ENCODE results near the gene MLST8.

MLST8 gene

GRCh38 chr16:2211923-2212347, 6.7 kb downstream of the MLST8 start:
- no peak overlapping the region for H3K27ac ChIP-seq (ENCODE audit: low read length)
- TF ChIP-seq CTCF (IDR thresholded peaks at IDR 0.05; ENCODE audit: borderline replicate concordance, extremely low read depth, low read length, poor library complexity, severe bottlenecking), result no peak
- TF ChIP-seq EZH2 (IDR thresholded peaks at IDR 0.05; ENCODE audit: borderline replicate concordance, low read depth, low read length, severe bottlenecking), result no peak
- peak overlapping the region; percentile 99; the same call in 1 of the 2 replicates for H3K4me2 ChIP-seq (ENCODE audit: insufficient read depth, low read length)
- no peak for DNase-seq
- peaks cover 55% of the 10 kb centered on the region for H3K79me2 ChIP-seq (ENCODE audit: insufficient read depth, low read length)
- H2AFZ ChIP-seq (ENCODE audit: low read depth, low read length), result no peak overlapping the region
- peaks cover 29% of the 10 kb centered on the region for H4K20me1 ChIP-seq (ENCODE audit: insufficient read depth, low read length)
- H3K27me3 ChIP-seq (ENCODE audit: insufficient read depth, low read length, poor library complexity), result no peaks in the 10 kb centered on the region
- ATAC-seq (ENCODE audit: insufficient read depth, low read depth), result no peak
- peaks cover 49% of the 10 kb centered on the region for H3K4me1 ChIP-seq (ENCODE audit: insufficient read depth, low read length)
- peak overlapping the region in 1 of 2 experiments; percentile 22; a peak in 1 of 4 replicates for H3K4me3 ChIP-seq (ENCODE audit: low read depth in 1 of 2, low read length in 2 of 2)
- H3K36me3 ChIP-seq (ENCODE audit: insufficient read depth, low read length), result peaks cover 67% of the 10 kb centered on the region
- peak overlapping the region; percentile 99; the same call in 1 of the 2 replicates for H3K9ac ChIP-seq (ENCODE audit: low read depth, low read length)
- H3K9me3 ChIP-seq (ENCODE audit: insufficient read depth, low read length, severe bottlenecking), result no peaks in the 10 kb centered on the region

- Histone ChIP-seq H3K27me3 (ENCODE audit: insufficient read depth, low read length, poor library complexity) (no peaks in the 10 kb centered on the region), H3K36me3 (ENCODE audit: insufficient read depth, low read length) (peaks cover 60% of the 10 kb centered on the region), H3K4me2 (ENCODE audit: insufficient read depth, low read length) (peak overlapping the region; percentile 99), H3K79me2 (ENCODE audit: insufficient read depth, low read length) (peaks cover 48% of the 10 kb centered on the region), H3K4me3 (ENCODE audit: low read depth in 1 of 2, low read length in 2 of 2) (peak overlapping the region; percentile 94 to 98; a peak in 3 of 4 replicates), H4K20me1 (ENCODE audit: insufficient read depth, low read length) (peaks cover 29% of the 10 kb centered on the region), H3K9me3 (ENCODE audit: insufficient read depth, low read length, severe bottlenecking) (no peaks in the 10 kb centered on the region), H3K27ac (ENCODE audit: low read length) (no peak overlapping the region), H3K9ac (ENCODE audit: low read depth, low read length) (peak overlapping the region; percentile 99), H2AFZ (ENCODE audit: low read depth, low read length) (no peak overlapping the region), H3K4me1 (ENCODE audit: insufficient read depth, low read length) (peaks cover 42% of the 10 kb centered on the region)
- ATAC-seq (ENCODE audit: insufficient read depth, low read depth) (no peak), DNase-seq (no peak)
- TF ChIP-seq CTCF (IDR thresholded peaks at IDR 0.05; ENCODE audit: borderline replicate concordance, extremely low read depth, low read length, poor library complexity, severe bottlenecking), result no peak
- TF ChIP-seq EZH2 (IDR thresholded peaks at IDR 0.05; ENCODE audit: borderline replicate concordance, low read depth, low read length, severe bottlenecking), result no peak
Measured at GRCh38 chr16:2212362-2213324, 7.4 kb downstream of the MLST8 start.

- DNase-seq, result no peak
- ATAC-seq (ENCODE audit: insufficient read depth, low read depth), result no peak
- Histone ChIP-seq H3K9ac (ENCODE audit: low read depth, low read length) (peak overlapping the region; percentile 99), H3K9me3 (ENCODE audit: insufficient read depth, low read length, severe bottlenecking) (no peaks in the 10 kb centered on the region), H3K27ac (ENCODE audit: low read length) (peak overlapping the region; percentile 93), H2AFZ (ENCODE audit: low read depth, low read length) (peak overlapping the region; percentile 90), H4K20me1 (ENCODE audit: insufficient read depth, low read length) (peaks cover 29% of the 10 kb centered on the region), H3K4me2 (ENCODE audit: insufficient read depth, low read length) (peak overlapping the region; percentile 99), H3K36me3 (ENCODE audit: insufficient read depth, low read length) (peaks cover 46% of the 10 kb centered on the region), H3K4me1 (ENCODE audit: insufficient read depth, low read length) (peaks cover 36% of the 10 kb centered on the region), H3K27me3 (ENCODE audit: insufficient read depth, low read length, poor library complexity) (no peaks in the 10 kb centered on the region), H3K79me2 (ENCODE audit: insufficient read depth, low read length) (peaks cover 41% of the 10 kb centered on the region), H3K4me3 (ENCODE audit: low read depth in 1 of 2, low read length in 2 of 2) (peak overlapping the region; percentile 94 to 98)
- no peak for TF ChIP-seq CTCF (IDR thresholded peaks at IDR 0.05; ENCODE audit: borderline replicate concordance, extremely low read depth, low read length, poor library complexity, severe bottlenecking)
- no peak for TF ChIP-seq EZH2 (IDR thresholded peaks at IDR 0.05; ENCODE audit: borderline replicate concordance, low read depth, low read length, severe bottlenecking)
Measured at GRCh38 chr16:2213817-2214718, 8.8 kb downstream of the MLST8 start.

All from DND-41 (cell line).